ENCODE data around the gene VPS41. TPM values are rescaled to one million over a fixed set of nuclear protein-coding genes. Genes with fewer than 3 reads are reported as not detected.

Gene VPS41
- total and polyA plus RNA-seq, 10 donors, result 11.2 to 97.4 (median 66.2) TPM

GRCh38 chr7:38731215-38731614, 177.8 kb downstream of the VPS41 start:
- intact Hi-C loops (cut with DNase I; ENCODE audit: low total_unique reads), result no loop called here
- no peak for TF ChIP-seq POLR2AphosphoS5 (IDR thresholded peaks at IDR 0.05)
- TF ChIP-seq POLR2A (IDR thresholded peaks at IDR 0.05), result no peak
- TF ChIP-seq CTCF (IDR thresholded peaks at IDR 0.05 in 8 of 11, conservative IDR thresholded peaks at IDR 0.05 in 3 of 11), result no peak

GRCh38 chr7:38728145-38728544, 180.8 kb downstream of the VPS41 start:
- H3K4me1 ChIP-seq, result no peaks in the 10 kb centered on the region
- no peaks in the 10 kb centered on the region for H3K9me3 ChIP-seq
- no peak overlapping the region for H3K4me3 ChIP-seq
- H3K36me3 ChIP-seq, result peaks cover 0 to 93% (median 58%) of the 10 kb centered on the region in 6 donors
- WGBS, 5 donors, result 88 to 97% (median 95%) methylated on average over 3 of the region's 3 CpGs
- intact Hi-C loops (cut with DNase I; ENCODE audit: low total_unique reads), result no loop called here
- DNase-seq, result no peak
- no peaks in the 10 kb centered on the region for H3K27me3 ChIP-seq (replicated peaks in 1 of 7)
- TF ChIP-seq POLR2AphosphoS5 (IDR thresholded peaks at IDR 0.05) (no peak), CTCF (IDR thresholded peaks at IDR 0.05 in 8 of 11, conservative IDR thresholded peaks at IDR 0.05 in 3 of 11) (no peak), POLR2A (IDR thresholded peaks at IDR 0.05) (no peak)
- H3K27ac ChIP-seq, result no peak overlapping the region

More at GRCh38 chr7:38731215-38731614, 177.8 kb downstream of the VPS41 start:
- Histone ChIP-seq H3K4me1 (no peaks in the 10 kb centered on the region), H3K9me3 (no peaks in the 10 kb centered on the region), H3K4me3 (no peak overlapping the region), H3K27ac (no peak overlapping the region), H3K36me3 (peaks cover 0 to 90% (median 40%) of the 10 kb centered on the region in 6 donors), H3K27me3 (replicated peaks in 1 of 7) (no peaks in the 10 kb centered on the region)
- DNase-seq, result no peak
- 87 to 97% (median 93%) methylated on average over 2 of the region's 2 CpGs for WGBS, 5 donors

- Histone ChIP-seq H3K9me3 (no peaks in the 10 kb centered on the region), H3K36me3 (peaks cover 0 to 93% (median 59%) of the 10 kb centered on the region in 6 donors), H3K27me3 (replicated peaks in 1 of 7) (no peaks in the 10 kb centered on the region), H3K27ac (no peak overlapping the region), H3K4me3 (no peak overlapping the region), H3K4me1 (no peaks in the 10 kb centered on the region)
- DNase-seq, result no peak
- intact Hi-C loops (cut with DNase I; ENCODE audit: low total_unique reads), result no loop called here
- TF ChIP-seq CTCF (IDR thresholded peaks at IDR 0.05 in 8 of 11, conservative IDR thresholded peaks at IDR 0.05 in 3 of 11) (no peak), POLR2AphosphoS5 (IDR thresholded peaks at IDR 0.05) (no peak), POLR2A (IDR thresholded peaks at IDR 0.05) (no peak)
- WGBS, 5 donors, result 88 to 98% (median 96%) methylated on average over 4 of the region's 4 CpGs
Measured at GRCh38 chr7:38727184-38727940, 181.6 kb downstream of the VPS41 start.

- H3K4me1 ChIP-seq, result no peaks in the 10 kb centered on the region
- H3K27ac ChIP-seq, result no peak overlapping the region
- intact Hi-C loops (cut with DNase I; ENCODE audit: low total_unique reads), result no loop called here
- no peak for DNase-seq
- 96 to 98% (median 97%) methylated on average over 10 of the region's 10 CpGs for WGBS, 5 donors
- peaks cover 0 to 8% (median 0%) of the 10 kb centered on the region in 8 donors for H3K9me3 ChIP-seq
- no peak overlapping the region for H3K4me3 ChIP-seq
- H3K27me3 ChIP-seq (replicated peaks in 1 of 7), result no peaks in the 10 kb centered on the region
- H3K36me3 ChIP-seq, result peaks cover 0 to 84% (median 50%) of the 10 kb centered on the region in 6 donors
- TF ChIP-seq POLR2AphosphoS5 (IDR thresholded peaks at IDR 0.05) (no peak), POLR2A (IDR thresholded peaks at IDR 0.05) (no peak), CTCF (IDR thresholded peaks at IDR 0.05 in 8 of 11, conservative IDR thresholded peaks at IDR 0.05 in 3 of 11) (no peak)
Measured at GRCh38 chr7:38723327-38723726, 185.7 kb downstream of the VPS41 start.
